Progenitor cell of endocrine pancreas (in vitro differentiated cells): ENCODE results near the gene ACBD3. TPM values are rescaled to one million over a fixed set of nuclear protein-coding genes. Genes with fewer than 3 reads are reported as not detected.
A peak's percentile ranks its signal among the peaks of the same experiment; 100 is the strongest.

Source experiments
- DNase-seq: peaks from one replicate; pipeline ENCODE4 v3.0.0; 2021; ENCODE audit warnings: low spot score; ENCODE audit not compliant: unreplicated experiment
- H3K27ac Mint-ChIP-seq: 2 replicates; pipeline ENCODE4 v1.8.0; 2021; ENCODE audit warnings: mild to moderate bottlenecking, moderate library complexity, mixed read lengths
- H3K27me3 Mint-ChIP-seq: 2 replicates; pipeline ENCODE4 v1.8.0; 2021; ENCODE audit warnings: mixed read lengths
- H3K36me3 Mint-ChIP-seq: 2 replicates; pipeline ENCODE4 v1.8.0; 2022; ENCODE audit warnings: mixed read lengths; ENCODE audit not compliant: insufficient read depth
- H3K4me1 Mint-ChIP-seq: 2 replicates; pipeline ENCODE4 v1.8.0; 2021; ENCODE audit warnings: low read depth, mixed read lengths
- H3K4me3 Mint-ChIP-seq: 2 replicates; pipeline ENCODE4 v1.8.0; 2021; ENCODE audit warnings: low read depth, mild to moderate bottlenecking, moderate library complexity, mixed read lengths
- H3K9me3 Mint-ChIP-seq: 2 replicates; pipeline ENCODE4 v1.8.0; 2021; ENCODE audit warnings: low read depth, mixed read lengths
- total RNA-seq: library from RNA; stranded (reverse); gene quantifications from 2 replicates; pipeline ENCODE4 v1.2.1, GENCODE V29; 2021
- TF ChIP-seq, protein P1 (sequence below): fragments of 200-600 bp; sonication (generic); IDR thresholded peaks from one replicate; pipeline ENCODE4 v1.5.0; 2021; ENCODE audit warnings: antibody characterized with exemption, mild to moderate bottlenecking; ENCODE audit not compliant: unreplicated experiment

The ACBD3 gene
- total RNA-seq, 1 donor from 2014 or later, result 29.3 TPM

DNA sequence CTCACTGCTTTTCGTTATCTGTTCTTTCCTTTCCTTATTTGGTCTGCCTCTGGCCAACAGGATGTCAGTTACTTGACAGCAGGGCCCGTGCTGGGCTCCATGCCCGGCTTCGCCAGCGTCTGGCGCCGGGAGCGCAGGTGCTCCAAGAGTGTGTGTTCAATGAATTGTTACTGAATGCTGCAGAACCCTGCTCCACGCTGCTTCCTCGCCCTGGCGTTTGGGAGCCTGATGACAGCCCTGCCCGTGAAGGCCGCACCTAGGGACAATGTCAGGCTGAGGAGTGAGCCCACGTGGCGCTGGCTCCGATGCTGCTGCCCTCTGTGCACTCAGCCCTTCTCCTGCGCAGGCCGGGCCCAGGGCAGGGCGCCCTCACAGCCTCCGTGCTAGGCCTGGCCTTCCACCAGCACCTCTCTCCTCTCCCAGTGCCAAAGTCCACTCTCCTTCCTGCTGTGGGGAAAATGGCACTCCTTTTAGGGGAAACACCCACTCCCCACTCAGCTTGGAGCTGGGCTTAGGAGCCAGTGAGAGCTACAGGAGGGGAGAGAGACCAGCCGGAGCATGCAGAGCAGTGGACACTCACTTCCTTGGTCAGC is 51.4 kb downstream of the ACBD3 start:
- Mint-ChIP-seq H3K9me3 (no peaks in the 10 kb centered on the region), H3K36me3 (no peaks in the 10 kb centered on the region), H3K27me3 (no peaks in the 10 kb centered on the region), H3K27ac (no peak overlapping the region), H3K4me1 (peaks cover 12% of the 10 kb centered on the region), H3K4me3 (no peak overlapping the region)
- DNase-seq, result no peak
- TF ChIP-seq, protein P1, sequence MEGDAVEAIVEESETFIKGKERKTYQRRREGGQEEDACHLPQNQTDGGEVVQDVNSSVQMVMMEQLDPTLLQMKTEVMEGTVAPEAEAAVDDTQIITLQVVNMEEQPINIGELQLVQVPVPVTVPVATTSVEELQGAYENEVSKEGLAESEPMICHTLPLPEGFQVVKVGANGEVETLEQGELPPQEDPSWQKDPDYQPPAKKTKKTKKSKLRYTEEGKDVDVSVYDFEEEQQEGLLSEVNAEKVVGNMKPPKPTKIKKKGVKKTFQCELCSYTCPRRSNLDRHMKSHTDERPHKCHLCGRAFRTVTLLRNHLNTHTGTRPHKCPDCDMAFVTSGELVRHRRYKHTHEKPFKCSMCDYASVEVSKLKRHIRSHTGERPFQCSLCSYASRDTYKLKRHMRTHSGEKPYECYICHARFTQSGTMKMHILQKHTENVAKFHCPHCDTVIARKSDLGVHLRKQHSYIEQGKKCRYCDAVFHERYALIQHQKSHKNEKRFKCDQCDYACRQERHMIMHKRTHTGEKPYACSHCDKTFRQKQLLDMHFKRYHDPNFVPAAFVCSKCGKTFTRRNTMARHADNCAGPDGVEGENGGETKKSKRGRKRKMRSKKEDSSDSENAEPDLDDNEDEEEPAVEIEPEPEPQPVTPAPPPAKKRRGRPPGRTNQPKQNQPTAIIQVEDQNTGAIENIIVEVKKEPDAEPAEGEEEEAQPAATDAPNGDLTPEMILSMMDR, result no peak

DNA sequence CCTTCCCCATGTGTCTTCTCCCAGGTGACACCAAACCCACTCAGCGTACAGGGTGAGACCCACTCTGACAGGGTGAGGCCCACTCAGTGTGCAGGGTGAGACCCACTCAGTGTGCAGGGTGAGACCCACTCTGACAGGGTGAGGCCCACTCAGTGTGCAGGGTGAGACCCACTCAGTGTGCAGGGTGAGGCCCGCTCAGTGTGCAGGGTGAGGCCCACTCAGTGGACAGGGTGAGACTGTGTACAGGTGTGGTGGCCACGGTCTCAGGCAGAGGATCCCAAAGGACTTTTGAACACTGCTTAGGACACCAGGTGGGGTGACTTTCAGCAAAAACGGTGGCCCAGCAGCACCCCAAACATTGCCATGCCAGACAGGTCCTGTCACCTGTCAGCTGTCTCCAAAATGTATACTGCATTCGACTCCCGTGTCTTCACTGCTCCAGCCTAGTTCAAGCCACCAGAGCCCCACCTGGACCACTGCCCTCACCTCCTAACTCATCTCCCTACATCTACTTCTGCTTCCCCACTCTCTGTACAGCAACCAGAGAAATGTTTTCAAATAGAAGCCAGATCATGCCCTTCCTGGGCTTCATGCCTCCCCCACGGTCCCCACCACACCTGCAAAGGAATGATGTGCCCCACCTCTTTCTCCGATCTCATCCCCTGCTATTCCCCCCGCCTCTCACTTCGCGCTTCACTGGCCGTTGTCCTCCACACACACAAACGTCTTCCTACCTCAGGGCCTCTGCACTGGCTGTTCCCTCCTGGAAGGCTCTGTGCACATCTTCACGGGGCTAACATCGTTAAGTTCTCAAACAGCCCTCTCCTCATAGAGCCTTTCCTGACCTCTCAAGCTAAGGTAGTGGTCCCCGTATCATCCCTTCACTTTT is 52.1 kb downstream of the ACBD3 start:
- no peak overlapping the region for H3K4me3 Mint-ChIP-seq
- H3K27ac Mint-ChIP-seq, result no peak overlapping the region
- TF ChIP-seq, protein P1, result no peak
- no peaks in the 10 kb centered on the region for H3K27me3 Mint-ChIP-seq
- H3K4me1 Mint-ChIP-seq, result peaks cover 12% of the 10 kb centered on the region
- no peaks in the 10 kb centered on the region for H3K36me3 Mint-ChIP-seq
- H3K9me3 Mint-ChIP-seq, result no peaks in the 10 kb centered on the region
- DNase-seq, result no peak

DNA sequence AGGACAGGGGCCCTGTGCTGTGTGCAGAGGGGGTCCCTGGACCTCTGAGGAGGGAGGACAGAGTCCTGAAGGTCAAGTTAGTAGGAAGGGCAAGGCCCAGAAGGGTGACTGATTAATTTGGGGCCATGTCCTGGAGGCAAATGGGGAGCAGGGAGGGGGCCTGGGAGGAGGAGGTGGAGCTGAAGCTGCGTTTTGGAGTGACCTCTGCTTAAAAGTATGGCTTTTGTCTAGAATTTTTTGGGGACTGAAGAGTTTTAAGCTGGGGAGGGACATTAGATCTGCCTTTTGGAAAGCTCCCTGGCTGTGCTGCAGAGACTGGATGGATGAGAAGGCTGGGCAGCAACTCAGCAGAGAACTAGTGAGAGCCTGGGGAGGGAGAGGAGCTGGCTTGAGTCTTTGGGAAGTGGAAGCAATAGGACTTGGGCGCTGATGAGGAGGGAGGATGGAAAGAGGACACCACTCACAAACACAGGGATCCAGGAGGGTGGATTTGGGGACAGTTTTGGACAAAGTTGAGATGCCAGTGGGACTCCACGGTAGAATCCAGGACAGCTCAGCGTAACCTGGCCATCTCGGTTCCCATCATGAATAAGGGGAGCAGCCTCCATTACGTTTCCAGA is 52.9 kb downstream of the ACBD3 start:
- TF ChIP-seq, protein P1, result no peak
- Mint-ChIP-seq H3K27me3 (no peaks in the 10 kb centered on the region), H3K4me3 (no peak overlapping the region), H3K27ac (peak overlapping the region; percentile 44), H3K36me3 (no peaks in the 10 kb centered on the region), H3K9me3 (no peaks in the 10 kb centered on the region), H3K4me1 (peaks cover 14% of the 10 kb centered on the region)
- DNase-seq, result no peak

DNA sequence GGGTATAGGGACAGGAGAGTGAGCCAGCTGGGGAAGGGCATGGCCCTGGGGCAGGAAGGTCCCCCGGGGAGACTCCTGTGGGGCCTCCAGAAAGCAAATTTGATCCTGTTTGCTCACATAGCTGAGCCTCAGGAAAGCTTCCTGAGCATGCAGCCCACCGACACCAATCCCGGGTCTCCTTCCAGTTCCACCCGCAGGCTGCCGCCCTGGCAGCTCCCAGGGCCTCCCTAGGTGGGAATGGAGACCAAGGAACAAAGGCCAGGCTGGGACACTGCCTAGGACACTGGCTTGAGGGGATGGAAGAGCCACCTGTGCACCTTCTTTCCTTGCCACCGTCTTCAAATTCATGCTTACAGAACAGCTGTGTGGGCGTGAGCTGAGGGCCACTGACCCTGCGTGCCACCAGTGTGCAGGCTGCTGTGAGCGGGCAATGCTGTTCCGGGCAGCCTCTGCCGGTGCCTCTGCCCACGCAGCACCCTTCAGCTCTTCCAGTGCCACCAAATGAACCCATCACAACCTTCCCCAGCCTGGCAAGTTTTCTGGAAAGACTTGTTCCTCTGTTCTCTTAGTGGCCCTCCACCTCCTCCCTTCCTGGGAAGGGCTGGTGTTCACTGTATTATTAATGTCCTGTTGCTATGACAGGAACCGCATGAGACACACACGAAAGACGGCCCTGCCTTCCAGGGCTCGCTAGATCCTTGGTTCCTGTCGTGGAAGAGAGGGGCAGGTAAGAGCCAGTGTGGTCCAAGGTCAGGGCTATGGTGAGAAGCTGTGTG is 53.6 kb downstream of the ACBD3 start:
- H3K9me3 Mint-ChIP-seq, result no peaks in the 10 kb centered on the region
- H3K4me1 Mint-ChIP-seq, result peaks cover 17% of the 10 kb centered on the region
- peak overlapping the region; percentile 44 for H3K27ac Mint-ChIP-seq
- no peaks in the 10 kb centered on the region for H3K36me3 Mint-ChIP-seq
- TF ChIP-seq, protein P1, result no peak
- no peak for DNase-seq
- H3K27me3 Mint-ChIP-seq, result no peaks in the 10 kb centered on the region
- no peak overlapping the region for H3K4me3 Mint-ChIP-seq

DNA sequence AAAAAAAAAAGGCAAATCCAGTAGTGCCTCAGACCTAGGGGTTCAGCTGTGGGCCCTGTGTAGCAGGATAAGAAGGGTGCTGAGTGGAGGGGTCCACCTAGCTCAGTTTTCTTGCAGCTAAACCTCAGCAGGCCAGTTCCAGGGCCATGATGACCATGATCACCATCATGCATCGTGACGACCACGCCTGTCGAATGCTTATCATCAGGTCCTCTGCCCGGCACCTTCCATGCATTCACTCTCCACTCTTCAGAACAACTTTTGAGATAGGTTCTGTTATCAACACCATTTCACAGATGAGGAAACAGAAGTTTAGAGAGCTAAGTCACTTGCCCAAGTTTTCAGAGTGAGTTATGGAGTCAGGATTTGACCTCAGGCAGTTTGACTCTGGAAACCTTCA is 54.9 kb downstream of the ACBD3 start:
- TF ChIP-seq, protein P1, result no peak
- DNase-seq, result no peak
- Mint-ChIP-seq H3K27ac (no peak overlapping the region), H3K36me3 (no peaks in the 10 kb centered on the region), H3K4me3 (no peak overlapping the region), H3K4me1 (peaks cover 25% of the 10 kb centered on the region), H3K27me3 (no peaks in the 10 kb centered on the region), H3K9me3 (no peaks in the 10 kb centered on the region)
